GM12864 (cell line): ENCODE results near the gene CRACDL.

Experiments
- DNase-seq: peaks from one replicate; pipeline ENCODE4 v3.0.0-alpha.2; 2011; ENCODE audit warnings: low read depth
- H3K4me3 ChIP-seq: 2 replicates; pipeline ENCODE4 v1.5.1; 2011; ENCODE audit warnings: mild to moderate bottlenecking, low read depth, low read length, control low read depth
- CTCF ChIP-seq: IDR thresholded peaks from 2 replicates; pipeline ENCODE4 v1.5.1; 2011; ENCODE audit warnings: low read depth, mild to moderate bottlenecking, moderate library complexity, low read length, control low read depth, inconsistent platforms; ENCODE audit errors: missing control alignments

CRACDL gene

GRCh38 chr2:98886066-98886554, 49.9 kb downstream of the CRACDL start:
- no peak for TF ChIP-seq CTCF
- DNase-seq: no peak
- no peak overlapping the region for H3K4me3 ChIP-seq

GRCh38 chr2:98884658-98885057, 51.4 kb downstream of the CRACDL start:
- no peak overlapping the region for H3K4me3 ChIP-seq
- no peak for TF ChIP-seq CTCF
- DNase-seq: no peak

GRCh38 chr2:98883780-98884211, 52.2 kb downstream of the CRACDL start:
- DNase-seq: no peak
- no peak for TF ChIP-seq CTCF
- H3K4me3 ChIP-seq: no peak overlapping the region

- no peak for DNase-seq
- no peak for TF ChIP-seq CTCF
- no peak overlapping the region for H3K4me3 ChIP-seq
These were observed 52.9 kb downstream of the CRACDL start for GRCh38 chr2:98882971-98883779.

GRCh38 chr2:98882368-98882767, 53.7 kb downstream of the CRACDL start:
- TF ChIP-seq CTCF: no peak
- DNase-seq: no peak

GRCh38 chr2:98881153-98881650, 54.8 kb downstream of the CRACDL start:
- no peak overlapping the region for H3K4me3 ChIP-seq
- DNase-seq: no peak
- no peak for TF ChIP-seq CTCF

More at GRCh38 chr2:98882368-98882767, 53.7 kb downstream of the CRACDL start:
- H3K4me3 ChIP-seq: no peak overlapping the region
